Non-pigmented ciliary epithelial cell (primary cell): ENCODE data around the gene IQGAP2.
A peak's percentile ranks its signal among the peaks of the same experiment; 100 is the strongest.
"Not testable (repeated sequence)": the region's sequence is repeated elsewhere in the genome, so short reads cannot be mapped to it uniquely, and the experiment has no call there.

Experiments
- DNase-seq: peaks from one replicate; pipeline ENCODE4 v3.0.0-alpha.2; 2010; ENCODE audit warnings: low read depth

Gene IQGAP2

DNA sequence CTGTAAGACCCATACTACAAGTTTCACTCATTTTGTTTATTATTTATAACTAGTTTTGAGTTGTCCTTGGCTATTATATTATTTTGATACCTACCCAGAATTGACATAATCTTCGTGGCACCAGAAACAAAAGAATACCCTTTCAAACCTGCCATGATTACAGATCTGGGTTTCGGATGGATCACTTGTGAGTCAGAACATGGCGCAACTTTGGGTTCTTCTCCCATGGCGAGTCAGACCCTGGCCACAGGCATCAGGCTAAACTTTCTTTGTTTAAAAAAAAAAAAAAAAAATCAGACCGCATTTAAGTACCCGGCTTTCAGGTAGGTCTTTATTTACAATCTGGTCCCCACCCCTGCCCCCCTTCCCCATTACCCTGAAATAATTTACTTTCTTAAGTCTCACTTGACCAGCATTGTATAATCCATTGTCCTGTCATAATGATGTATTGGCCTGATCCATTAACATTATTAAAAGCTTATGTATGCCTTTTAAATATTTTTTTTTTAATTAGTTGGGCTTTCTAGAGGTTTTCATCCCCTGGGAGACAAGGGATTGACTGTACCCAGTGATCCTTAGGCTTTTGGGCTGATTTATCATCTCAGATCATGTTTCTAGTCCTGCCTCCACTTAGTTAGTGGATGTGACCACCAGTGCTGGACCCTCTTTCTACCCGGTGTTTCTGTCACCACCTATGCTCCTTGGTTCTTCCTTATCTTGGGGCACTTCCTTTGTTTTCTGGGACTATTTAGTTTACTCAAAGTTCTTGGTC is 176.3 kb downstream of the IQGAP2 start:
- DNase-seq = no peak

DNA sequence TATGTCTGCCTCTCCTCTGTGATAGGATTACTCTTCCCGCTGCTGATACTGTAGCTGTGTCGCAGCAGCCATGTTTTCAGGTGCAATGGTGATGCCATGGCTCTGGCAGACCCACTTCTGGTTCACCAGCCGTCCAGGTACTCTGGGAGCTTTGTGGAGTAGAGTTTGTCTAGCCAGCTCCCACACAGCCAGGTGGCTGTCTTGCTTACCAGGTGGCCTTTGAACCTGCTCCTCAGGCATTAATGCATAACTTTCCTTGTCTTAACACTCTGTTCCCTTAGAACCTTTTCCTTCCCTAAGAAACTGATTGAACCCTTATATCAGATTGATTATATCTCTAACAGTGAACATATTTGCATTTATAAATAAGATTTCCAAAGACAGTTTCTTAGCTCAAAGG is 177.9 kb downstream of the IQGAP2 start:
- no peak for DNase-seq

DNA sequence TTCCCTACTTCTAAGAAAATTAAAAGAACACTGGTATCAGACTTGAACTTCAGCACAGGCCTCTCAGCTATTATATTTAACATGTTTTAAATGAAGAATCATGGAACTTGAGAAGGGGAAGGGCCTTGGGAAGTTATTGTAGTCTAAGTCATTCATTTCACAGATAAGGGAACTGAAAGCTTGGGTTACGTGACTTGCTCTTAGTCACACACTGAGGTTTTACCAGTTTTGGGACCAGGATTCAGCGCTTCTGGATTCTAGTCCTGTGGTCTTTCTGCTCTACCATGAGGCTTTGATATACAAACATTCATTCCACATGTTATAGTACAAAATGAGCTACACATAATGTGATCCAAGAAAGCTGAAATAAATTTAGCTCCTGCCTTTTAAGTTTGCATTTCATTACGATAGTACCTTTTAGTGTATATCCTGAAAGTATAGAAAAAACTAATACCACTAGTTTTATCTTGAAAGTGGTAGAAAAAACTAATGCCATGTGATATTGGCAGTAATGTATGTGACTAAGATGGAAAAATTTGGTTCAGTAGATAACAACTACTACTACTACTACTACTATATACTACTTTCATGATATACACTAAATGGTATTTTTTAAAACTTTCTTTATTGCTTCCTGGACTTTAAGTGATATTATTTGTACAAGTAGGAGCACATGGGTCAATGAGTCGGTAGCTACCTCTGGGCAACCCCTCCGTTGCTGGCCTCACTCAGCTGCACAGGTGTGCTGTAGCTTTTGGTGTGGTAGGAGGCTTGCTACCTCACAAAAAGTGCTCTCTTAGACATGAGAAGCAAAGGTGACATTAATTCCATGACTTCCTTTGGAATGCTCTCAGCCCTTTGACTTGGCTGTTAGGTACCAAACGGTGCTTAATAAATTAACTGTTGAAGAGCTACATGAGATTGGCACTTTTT is 179.4 kb downstream of the IQGAP2 start:
- peak; percentile 35 for DNase-seq

DNA sequence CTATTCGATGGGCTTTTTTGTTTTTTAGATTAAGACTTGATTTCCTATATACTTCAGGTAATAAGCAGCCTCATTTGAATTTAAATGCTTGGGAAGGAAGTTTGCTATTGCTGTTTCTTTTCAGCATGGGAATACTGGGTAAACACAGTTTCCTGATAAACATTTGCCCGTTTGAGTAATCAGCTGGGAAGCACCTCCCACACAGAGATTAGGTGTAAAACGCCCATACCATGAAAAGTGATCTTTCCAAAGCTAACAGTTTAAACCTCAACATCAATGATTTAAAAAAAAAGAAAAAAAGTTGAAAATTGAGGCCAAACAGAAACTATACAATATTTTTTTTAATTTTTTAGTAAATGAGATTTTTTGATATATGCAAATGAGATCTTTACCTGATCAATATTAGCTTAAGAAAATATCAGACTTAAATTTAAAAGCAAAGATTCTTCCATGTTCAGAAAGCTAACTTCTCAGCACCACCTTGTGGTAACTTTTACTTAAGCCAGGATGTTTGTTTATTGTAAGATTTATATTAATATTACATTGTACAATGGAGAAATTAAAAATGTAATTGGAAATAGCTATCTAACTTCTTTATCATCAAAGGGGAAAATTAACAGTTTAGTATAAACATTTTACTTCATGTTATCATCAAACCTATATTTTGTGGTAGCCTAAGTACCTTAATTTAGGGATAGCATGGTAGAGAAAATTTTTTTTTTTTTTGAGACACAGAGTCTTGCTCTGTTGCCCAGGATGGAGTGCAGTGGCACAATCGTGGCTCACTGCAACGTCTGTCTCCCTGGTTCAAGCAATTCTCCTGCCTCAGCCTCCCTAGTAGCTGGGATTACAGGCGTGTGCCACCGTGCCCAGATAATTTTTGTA is 180.3 kb downstream of the IQGAP2 start:
- DNase-seq = no peak

DNA sequence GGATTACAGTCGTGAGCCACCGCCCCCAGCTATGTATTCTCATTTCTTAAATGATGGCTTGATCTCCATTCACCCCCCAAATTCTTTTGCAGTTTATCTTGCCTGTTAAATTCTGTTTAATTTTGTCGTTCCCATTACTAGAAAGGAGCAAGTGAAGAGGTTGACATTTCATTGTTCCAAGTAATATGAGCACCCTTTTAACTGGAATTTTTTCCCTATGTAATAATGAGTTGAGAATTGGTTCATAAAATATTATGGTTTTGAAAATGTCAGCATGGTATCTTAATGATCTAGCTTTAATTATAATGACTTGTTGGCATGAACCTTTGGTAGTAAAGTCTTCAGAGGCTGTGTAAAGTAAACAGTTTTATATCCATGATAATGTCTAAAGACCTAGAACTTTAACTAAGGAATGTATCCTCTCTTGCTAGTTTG is 182.7 kb downstream of the IQGAP2 start:
- DNase-seq = no peak

DNA sequence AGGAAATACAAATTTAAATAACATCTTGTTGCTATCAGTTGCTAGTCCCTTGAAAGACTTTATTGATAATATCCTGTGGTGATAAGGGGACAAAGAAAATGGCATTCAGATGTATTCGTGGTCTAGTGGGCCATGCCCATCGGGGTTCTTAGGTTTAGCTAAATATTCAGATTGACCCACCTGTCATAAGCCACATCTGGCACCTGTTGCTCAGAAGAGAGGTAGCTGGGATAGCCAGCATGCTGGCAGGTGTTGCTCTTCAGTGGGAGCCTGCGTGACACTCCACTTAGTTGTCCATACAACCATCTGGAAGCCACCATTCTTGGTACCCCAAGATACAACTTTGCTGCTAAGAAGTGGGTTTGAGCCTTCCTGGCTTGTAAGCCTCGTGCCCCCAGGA is 183.4 kb downstream of the IQGAP2 start:
- DNase-seq = no peak

DNA sequence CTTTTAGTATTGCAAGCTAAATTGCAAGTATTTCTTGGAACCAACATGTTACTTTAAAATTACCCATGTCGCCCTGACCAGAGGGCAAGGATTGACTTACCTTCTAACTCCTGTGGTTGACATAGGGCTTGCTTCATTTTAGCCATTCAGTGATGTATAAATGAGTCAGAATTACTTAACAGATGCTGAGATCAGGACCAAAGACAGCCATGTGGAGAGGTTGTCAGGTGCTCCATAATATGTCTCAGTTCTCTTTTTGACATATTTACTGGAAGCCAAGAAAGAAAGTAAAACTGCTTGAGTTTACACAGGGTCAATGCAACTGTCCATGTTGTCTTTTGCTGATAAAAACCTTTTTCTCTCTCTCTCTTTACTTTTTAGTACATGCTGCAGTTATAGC is 186.9 kb downstream of the IQGAP2 start:
- no peak for DNase-seq

DNA sequence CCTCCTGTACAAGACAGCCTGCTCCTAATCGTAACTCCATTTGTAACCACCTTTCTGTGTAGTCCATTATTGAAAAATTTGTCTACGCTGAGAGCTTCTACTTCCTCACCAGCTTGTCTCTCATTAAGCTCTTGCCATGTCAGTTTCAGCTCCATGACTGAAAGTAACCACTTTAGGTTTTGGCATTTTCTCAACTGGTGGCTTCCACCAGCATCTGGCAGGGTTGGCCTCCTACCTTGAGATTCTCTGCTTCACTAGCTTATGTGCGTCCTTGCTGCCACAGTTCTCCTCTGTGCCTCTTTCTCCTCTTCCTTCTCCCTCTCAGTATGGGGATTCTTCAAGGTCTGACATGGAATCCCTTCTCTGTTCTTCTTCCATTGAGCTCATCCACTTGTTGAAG is 188.3 kb downstream of the IQGAP2 start:
- DNase-seq = no peak

DNA sequence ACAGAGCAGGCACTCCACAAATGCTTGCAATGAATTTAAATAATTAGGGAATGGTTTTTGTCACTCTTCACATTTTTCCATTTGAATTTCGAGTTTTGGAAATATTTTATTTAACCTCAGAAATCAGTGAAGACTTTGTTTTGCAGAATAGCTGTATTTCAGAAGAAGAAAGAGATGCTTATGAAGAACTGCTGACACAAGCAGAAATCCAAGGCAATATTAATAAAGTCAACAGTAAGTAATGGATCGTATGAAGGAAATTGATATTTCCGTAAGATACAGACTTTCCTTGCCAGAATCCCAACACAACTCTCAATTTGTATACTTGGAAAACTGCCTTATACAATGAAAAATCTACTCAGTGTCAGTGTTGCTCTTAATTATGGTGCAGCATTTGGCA is 189.6 kb downstream of the IQGAP2 start:
- no peak for DNase-seq

DNA sequence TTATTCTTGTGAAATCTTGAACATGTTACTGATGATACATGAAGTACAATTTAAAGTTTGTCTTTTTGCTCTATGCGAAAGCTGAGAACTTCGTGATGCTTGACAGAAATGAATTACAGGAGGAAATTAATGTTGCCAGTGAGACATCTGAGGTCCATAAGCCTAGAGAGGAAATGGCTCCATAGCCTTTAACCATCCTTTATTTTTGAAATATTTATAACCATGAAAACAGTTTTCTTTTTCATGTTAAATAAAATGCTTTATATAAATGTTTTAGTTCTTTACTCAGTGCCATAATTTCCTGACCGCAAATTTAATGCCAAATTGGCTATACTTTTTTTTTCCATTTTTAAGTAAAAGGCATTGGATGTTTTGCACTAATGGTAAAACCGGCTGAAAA is 191.0 kb downstream of the IQGAP2 start:
- DNase-seq = no peak

DNA sequence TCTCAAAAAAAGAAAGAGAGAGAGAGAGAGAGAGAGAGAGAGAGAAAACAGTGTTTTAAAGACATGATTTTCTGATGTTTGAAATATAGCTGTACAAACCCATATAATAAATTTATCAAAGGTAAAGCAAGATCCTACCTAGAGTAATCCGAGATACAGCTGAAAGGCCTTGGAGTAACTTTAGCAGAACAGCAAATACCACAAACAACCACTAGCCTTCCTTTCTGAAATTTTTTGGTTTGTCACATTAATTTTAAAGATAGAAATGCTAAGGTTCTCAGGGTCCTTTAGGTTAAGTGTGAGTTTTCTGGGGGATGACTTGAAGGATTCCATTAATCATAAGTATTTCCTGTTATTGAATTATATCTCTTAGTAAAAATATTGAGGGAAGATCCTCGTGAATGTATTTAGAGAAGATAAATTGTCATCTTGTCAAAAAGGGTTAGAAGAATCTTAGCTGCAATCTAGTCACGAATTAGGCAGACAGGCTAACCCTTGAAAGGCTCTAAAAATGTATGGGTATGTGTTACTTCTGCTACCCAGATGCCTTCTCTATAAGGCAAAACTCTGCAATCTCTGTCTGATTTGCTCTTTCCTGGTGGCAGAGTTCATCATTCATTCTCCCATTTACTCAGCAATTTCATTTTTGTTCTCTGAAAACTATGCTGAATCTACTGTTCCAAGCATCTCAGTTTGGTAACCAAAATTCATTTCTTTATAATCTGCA is 192.8 kb downstream of the IQGAP2 start:
- DNase-seq = no peak

DNA sequence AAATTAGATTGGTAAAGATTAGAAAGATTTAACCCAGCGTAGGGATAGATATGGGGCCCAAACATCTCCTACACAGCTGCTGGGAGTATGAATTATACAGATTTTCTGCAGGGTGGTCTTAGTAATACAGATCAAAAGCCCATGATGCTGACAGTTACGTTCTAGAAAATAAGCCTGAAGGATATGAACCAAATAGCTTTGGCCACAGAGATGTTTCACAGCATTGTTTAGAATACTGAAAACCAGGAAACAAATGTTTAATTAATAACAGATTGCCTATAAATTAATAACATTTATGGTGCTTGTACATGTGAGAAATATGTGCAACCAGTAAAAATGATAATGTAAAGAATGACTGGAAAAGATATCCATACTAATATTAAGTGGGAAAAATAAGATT is 195.4 kb downstream of the IQGAP2 start:
- DNase-seq = no peak

DNA sequence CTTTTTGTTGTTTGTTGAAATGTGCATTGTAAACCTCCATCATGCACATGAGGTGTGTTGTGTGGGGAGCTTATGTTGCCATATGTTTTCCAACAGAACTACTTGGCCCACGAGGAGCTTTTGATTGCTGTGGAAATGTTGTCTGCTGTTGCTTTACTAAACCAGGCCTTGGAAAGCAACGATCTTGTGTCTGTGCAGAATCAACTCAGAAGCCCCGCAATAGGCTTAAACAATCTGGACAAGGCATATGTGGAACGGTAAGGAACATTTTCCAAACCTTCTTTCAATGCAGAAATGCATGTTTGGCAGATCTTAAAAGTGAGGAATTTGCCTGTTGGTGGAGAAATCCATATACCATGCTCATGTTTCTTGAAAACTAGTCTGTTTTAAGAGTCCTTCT is 197.6 kb downstream of the IQGAP2 start:
- no peak for DNase-seq

DNA sequence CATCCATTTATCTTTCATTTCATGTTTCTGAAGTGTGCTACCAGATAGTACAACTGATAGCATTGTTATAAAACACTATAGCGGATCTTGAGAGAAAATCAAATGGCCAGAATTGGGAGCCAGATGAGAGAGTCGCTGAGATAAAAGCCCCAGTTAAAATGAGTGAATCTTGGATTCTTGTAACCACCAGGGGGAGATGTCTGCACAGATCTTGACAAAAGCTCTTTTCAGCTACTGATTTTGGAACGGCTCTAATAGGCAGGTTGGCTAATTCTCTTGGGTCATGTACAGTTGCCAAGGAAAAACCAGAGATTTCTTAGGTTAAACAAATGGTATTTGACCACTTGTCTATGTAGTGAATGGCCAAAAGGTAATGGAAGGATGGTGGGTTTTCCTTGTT is 198.4 kb downstream of the IQGAP2 start:
- no peak for DNase-seq

DNA sequence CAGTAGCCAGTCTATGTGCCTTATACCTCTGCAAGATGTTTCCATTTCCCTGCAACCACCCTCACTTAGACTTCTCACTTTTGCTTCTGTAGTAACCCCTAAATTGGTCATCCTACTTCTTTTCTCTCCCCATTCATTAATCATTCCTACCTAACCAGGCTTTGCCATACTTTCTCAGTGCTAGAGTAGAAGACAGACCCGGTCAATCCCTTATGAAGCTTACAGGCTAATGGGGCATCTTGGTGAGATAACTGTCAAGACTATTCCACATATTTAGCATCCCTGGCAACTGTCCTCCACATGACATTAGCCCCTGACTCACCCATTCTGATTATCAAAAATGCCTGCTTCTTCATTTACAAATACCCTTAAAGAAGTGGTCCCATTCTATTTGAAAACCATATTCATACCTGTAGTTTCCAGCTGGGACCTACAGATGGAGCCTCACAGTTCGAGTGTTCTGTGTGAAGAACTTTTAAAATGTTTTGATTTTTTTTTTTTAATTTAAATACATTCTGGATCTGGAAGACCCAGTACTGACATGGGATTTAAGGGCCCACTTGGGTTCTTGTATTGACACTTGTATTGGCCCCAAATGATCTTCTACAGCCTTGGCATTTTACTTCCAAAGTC is 199.1 kb downstream of the IQGAP2 start:
- no peak for DNase-seq

DNA sequence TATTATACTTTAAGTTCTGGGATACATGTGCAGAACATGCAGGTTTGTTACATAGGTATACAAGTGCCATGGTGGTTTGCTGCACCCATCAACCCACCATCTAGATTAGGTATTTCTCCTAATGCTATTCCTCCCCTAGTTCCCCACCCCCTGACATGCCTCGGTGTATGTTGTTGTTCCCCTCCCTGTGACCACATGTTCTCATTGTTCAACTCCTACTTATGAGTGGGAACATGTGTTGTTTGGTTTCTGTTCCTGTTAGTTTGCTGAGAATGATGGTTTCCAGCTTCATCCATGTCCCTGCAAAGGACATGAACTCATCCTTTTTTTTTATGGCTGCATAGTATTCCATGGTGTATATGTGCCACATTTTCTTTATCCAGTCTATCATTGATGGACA is 200.9 kb downstream of the IQGAP2 start:
- not testable (repeated sequence) for DNase-seq

DNA sequence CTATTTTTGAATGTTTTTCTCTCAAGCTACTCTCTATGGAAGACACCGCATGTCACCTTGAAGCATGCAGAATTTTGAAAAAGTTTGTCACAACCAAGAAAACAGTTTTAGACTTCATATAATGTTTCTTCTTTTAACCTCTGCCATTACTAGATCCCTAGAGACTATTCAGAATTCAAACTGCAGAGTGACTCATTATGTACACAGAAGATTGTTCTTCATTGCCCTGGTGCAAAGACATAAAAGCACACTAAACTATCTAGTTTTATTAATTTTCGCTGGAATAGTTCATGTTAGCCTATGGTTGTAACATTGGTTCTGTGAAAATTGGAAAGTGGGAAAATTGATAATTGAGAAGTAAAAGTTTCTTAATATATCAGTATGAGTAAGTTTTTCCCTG is 201.8 kb downstream of the IQGAP2 start:
- DNase-seq = no peak

DNA sequence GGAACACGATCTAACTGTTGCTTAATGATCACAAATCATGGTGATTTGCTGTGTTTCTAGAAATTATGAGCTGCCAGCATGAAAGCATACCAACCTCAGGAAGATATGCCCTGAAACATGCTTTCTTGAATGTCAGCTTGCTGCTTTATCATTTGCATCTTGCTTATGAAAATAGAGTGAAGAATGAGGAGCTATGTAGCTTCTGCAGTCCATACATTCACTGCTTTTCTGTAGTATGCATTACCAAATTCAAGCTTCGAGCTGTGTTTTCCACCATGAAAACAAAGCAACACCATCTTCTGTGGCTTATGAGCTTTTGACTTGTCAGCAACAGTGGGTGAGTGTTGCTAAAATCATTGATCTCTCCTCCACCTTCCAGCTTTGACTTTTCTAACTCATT is 203.6 kb downstream of the IQGAP2 start:
- no peak for DNase-seq

DNA sequence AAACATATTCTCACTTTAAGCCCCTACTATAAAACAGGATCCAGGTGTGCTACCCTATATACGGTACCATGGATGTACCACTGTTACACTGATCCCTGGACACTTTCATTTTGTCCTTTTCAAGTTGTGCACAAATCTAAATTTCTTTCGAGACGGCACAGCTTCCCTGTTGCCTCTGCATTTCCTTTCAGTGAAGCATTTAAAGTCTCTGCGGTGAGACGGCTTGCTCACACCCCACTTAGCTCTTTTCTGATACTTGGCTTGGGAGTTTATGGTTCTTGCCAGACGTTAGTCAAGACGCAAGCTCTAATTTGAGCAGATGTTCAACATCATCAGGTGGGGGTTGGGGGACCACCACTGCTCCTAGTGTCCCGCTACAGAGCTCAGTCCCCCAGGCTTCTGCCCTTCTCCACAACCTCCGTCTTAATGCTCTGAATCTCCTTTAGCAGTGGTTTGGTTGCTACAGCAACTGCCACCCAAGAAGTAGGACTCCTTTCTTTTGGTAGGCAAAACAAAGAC is 204.3 kb downstream of the IQGAP2 start:
- DNase-seq = no peak

DNA sequence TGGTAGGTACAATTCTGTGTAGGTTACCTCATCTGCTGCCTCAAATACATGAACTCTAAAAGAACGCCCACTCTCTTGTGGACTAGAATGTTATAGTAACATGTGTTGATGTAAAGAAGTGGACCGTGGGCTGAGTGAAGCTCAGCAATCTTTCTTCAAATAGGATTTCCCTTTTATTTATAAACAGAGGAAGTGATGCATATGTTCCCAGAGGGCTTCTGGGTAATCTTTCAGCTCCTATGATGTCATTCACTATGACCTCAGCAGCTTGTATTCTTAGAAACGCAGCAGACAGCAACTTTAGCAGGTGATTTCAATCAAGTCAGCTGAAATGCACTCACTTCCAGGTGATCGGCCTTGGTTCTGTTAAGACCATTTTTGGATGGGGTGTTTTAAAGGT is 205.7 kb downstream of the IQGAP2 start:
- DNase-seq = peak; percentile 78

DNA sequence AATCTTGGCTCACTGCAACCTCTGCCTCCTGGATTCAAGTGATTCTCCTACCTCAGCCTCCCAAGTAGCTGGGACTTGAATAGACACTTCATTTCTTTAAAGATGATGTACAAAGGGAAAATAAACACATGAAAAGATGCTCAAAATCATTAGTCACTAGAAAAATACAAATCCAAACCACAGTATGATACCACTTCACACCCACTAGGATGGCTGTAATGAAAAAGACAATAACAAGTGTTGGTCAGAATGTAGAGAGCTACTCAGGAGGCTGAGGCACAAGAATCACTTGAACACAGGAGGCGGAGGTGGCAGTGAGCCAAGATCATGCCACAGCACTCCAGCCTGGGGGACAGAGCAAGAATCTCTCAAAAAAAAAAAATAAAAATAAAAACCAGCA is 207.1 kb downstream of the IQGAP2 start:
- DNase-seq = no peak
